Fibroblast of the aortic adventitia (primary cell): ENCODE measurements around the gene ZEB1. TPM values are rescaled to one million over a fixed set of nuclear protein-coding genes. Genes with fewer than 3 reads are reported as not detected.

Experiments used
- DNase-seq: peaks from one replicate; pipeline ENCODE4 v3.0.0-alpha.2; 2010; ENCODE audit warnings: low read depth
- H3K4me3 ChIP-seq: 2 replicates; pipeline ENCODE4 v1.5.1; 2011; ENCODE audit warnings: low read depth, mild to moderate bottlenecking, control low read depth, low read length, moderate library complexity
- CTCF ChIP-seq: IDR thresholded peaks from 2 replicates; pipeline ENCODE4 v1.5.1; 2011; ENCODE audit warnings: mild to moderate bottlenecking, low read length, control low read depth, inconsistent platforms; ENCODE audit not compliant: insufficient read depth
- total RNA-seq: library from RNA; depleted of rRNA; stranded (reverse); fragments of >200 nt; gene quantifications from 2 replicates; pipeline ENCODE4 v1.2.3, GENCODE V29; 2012; ENCODE audit warnings: low replicate concordance

ZEB1 gene
- total RNA-seq, 1 donor: 153 TPM

DNA sequence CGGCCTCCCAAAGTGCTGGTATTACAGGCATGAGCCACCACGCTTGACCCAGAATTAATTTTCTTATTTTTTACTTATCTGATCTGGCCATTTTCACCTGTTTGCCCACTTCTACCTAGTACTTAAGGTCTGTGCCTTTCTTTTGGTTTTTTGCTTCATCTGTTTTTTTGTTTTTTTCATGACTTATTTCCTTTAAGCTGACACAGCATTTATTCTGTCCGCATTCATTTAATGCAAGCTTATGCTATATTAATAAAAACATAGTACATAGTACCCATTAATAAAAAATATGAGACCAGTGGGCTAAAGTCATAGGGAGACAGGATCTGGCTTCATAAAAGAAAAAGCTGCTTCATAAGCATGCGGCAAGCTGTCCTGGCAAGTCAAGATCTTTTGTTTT, 205.4 kb downstream of the ZEB1 start:
- no peak for TF ChIP-seq CTCF
- no peak overlapping the region for H3K4me3 ChIP-seq
- DNase-seq: no peak

DNA sequence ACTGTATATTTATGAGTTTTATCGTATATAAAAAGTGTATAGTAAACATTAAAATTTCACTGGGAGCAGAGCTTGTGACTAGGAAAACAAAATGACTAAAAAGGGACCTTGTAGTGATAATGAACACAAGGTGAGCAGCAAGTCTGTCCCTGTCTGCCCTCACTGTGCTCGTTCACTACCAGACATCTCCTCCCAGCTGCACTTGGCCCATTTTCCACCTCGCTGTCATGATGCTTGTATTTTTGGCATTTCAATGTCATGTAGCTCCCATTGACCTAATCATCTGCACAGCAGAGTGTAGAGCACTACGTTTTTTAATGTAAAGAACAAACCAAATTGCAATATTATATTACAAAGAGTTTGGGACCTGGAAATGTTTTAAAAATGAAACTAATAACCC, 207.2 kb downstream of the ZEB1 start:
- no peak overlapping the region for H3K4me3 ChIP-seq
- no peak for DNase-seq
- no peak for TF ChIP-seq CTCF

GRCh38 chr10:31526681-31527080, 207.7 kb downstream of the ZEB1 start:
- no peak for TF ChIP-seq CTCF
- no peak for DNase-seq
- no peak overlapping the region for H3K4me3 ChIP-seq

- H3K4me3 ChIP-seq: no peak overlapping the region
- DNase-seq: no peak
- no peak for TF ChIP-seq CTCF
Measured at GRCh38 chr10:31528831-31529230, 209.8 kb downstream of the ZEB1 start.

DNA sequence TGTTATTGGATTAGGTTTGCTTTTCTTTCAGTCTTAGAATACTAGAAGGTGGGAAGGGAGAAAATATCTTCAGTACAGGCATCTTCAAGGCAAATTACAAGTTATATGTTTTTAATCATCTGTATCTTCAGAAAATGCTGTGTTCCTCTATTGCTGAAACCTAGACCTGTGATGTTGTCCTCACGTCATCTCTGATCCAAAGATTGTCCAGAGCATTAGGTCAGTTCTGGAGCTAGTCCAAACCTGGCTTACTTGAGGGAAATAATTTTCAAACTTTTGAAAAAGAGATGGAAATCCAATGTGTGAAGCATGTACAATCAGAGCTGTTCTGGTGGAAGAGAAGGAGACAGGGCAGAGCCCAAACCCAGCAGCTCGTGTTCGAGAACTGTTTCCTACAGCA, 217.3 kb downstream of the ZEB1 start:
- H3K4me3 ChIP-seq: no peak overlapping the region
- DNase-seq: peak; percentile 59

DNA sequence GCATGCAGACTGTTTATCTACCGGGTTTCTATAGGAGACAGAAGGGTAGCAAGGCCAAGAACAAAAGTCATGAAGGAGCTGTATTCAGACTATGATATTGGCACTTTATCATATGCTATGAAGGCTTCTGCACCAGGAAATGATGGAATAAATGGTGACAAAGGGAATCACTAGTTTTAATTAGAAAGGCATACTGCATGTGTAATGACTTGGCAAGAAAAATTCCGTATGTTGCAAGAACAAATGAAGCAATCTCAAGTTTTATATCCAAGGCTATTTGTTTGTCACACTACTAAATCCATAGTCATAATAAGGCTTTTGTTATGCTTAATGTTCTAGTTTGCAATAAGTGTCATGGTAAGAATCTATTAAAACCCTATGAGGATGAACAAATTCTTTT, 230.9 kb downstream of the ZEB1 start:
- DNase-seq: peak; percentile 46
- TF ChIP-seq CTCF: no peak
- H3K4me3 ChIP-seq: no peak overlapping the region

More for the DNA sequence above, 217.3 kb downstream of the ZEB1 start:
- TF ChIP-seq CTCF: no peak

DNA sequence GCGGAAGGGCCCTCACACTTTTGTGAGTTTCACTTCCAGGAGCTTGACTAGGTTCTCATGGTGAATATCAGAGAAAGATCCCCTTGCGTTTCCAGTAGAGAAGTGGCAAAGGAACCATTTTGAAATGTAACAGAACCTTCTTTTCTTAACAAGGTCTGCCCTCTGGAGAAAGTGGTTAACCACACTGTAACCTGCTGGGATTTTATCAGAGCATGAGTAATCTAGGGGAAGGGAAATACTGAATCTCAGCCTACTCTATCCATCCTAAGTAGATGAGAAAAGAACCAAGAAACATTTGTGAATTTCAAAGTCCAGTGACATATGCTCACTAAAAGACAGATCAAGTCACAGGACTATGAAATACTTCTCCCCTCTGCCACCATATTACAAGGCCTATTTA, 235.5 kb downstream of the ZEB1 start:
- DNase-seq: peak; percentile 82
- no peak for TF ChIP-seq CTCF
- H3K4me3 ChIP-seq: no peak overlapping the region
